ENCODE measurements around the gene MACROD2. TPM values are rescaled to one million over a fixed set of nuclear protein-coding genes. Genes with fewer than 3 reads are reported as not detected.

The MACROD2 gene
- total RNA-seq, 2 donors from 2014 or later: 8.3 to 21.8 TPM

DNA sequence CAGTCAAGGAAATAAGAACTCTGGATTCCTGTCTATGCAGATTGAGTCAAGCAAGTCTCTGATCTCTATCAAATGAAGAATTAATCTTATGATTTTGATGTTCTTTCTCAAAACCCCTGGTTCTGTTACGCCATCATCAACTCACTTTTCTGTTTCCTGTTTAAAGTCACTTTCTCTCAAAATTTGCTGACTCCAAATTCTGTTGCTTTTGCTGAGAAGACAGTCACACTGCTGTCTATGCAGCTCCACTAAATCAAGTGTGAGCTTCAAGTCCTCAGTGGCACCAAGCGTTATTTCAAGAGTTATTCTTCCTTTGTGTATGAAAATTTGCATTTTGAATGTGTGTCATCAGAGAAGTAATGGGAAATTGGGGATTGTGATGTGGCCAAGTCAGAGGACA is 1914.7 kb downstream of the MACROD2 start:
- 80 to 96% methylated on average over 2 of the region's 2 CpGs for WGBS, 2 donors
- no peaks in the 10 kb centered on the region for H3K4me1 ChIP-seq
- H3K4me3 ChIP-seq: no peak overlapping the region
- no peak for DNase-seq
- H3K36me3 ChIP-seq (replicated peaks in 1 of 2; ENCODE audit: insufficient read depth in 1 of 2, low read depth in 2 of 2): no peaks in the 10 kb centered on the region
- TF ChIP-seq, protein P1, sequence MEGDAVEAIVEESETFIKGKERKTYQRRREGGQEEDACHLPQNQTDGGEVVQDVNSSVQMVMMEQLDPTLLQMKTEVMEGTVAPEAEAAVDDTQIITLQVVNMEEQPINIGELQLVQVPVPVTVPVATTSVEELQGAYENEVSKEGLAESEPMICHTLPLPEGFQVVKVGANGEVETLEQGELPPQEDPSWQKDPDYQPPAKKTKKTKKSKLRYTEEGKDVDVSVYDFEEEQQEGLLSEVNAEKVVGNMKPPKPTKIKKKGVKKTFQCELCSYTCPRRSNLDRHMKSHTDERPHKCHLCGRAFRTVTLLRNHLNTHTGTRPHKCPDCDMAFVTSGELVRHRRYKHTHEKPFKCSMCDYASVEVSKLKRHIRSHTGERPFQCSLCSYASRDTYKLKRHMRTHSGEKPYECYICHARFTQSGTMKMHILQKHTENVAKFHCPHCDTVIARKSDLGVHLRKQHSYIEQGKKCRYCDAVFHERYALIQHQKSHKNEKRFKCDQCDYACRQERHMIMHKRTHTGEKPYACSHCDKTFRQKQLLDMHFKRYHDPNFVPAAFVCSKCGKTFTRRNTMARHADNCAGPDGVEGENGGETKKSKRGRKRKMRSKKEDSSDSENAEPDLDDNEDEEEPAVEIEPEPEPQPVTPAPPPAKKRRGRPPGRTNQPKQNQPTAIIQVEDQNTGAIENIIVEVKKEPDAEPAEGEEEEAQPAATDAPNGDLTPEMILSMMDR (IDR thresholded peaks at IDR 0.05): no peak
- no peak for TF ChIP-seq POLR2A (IDR thresholded peaks at IDR 0.05)
- H3K9me3 ChIP-seq: no peaks in the 10 kb centered on the region
- intact Hi-C loops (cut with DNase I): no loop called here
- H3K27ac ChIP-seq: no peak overlapping the region
- ATAC-seq: no peak
- no peaks in the 10 kb centered on the region for H3K27me3 ChIP-seq

DNA sequence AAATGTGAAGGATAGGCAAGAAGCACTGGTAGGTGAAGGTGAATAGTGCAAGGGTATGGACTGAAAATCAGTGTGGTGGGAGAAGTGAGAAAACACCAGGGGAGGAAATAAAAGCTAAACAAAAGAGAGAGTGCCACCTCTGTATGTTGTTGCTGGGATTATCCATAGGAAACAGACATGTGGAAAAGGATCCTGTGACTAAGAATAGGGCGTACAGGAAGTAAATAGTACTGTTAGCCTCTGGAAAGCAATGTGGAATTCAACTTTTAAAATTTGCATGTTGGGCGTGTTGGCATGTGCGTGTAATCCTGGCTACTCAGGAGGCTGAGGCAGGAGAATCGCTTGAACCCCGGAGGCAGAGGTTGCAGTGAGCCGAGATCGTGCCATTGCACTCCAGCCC is 1916.3 kb downstream of the MACROD2 start:
- intact Hi-C loops (cut with DNase I): no loop called here
- Histone ChIP-seq H3K27me3 (no peaks in the 10 kb centered on the region), H3K27ac (no peak overlapping the region), H3K36me3 (replicated peaks in 1 of 2; ENCODE audit: insufficient read depth in 1 of 2, low read depth in 2 of 2) (no peaks in the 10 kb centered on the region), H3K4me3 (no peak overlapping the region), H3K4me1 (no peaks in the 10 kb centered on the region), H3K9me3 (no peaks in the 10 kb centered on the region)
- no peak for DNase-seq
- no peak for TF ChIP-seq POLR2A (IDR thresholded peaks at IDR 0.05)
- TF ChIP-seq, protein P1 (IDR thresholded peaks at IDR 0.05): no peak
- ATAC-seq: no peak
- 74 to 88% methylated on average over 7 of the region's 7 CpGs for WGBS, 2 donors

DNA sequence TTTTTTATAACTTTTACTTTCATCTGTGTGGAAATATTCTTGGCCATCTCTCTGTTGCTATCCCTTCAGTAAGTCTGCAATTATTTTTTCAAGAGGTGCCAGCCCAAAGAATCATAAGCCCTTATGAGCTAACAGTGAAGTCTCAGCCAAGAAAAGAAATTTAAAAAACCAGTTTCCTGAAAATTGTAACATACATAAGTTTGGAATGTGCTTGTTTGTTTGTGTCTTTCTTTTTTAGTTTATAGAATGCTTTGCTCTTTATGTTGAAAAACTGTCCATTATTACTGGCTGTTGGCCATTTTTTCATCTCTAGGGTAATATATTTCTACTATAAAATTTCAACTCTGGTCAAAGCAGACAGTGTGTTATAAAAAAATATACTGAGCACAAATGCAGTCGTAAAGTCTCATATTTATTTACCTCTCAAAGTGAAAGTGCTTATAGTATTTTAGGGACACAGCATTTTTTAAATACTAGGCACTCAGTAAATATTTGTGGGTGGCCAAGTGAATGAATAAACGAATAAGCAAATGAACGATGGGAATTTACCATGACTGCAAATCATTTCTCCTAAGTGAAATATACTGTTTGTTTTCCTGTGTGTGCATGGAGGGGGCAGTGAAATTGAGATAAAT is 1918.2 kb downstream of the MACROD2 start:
- intact Hi-C loops (cut with DNase I): no loop called here
- no peaks in the 10 kb centered on the region for H3K27me3 ChIP-seq
- H3K4me3 ChIP-seq: no peak overlapping the region
- DNase-seq (no peak), ATAC-seq (no peak)
- H3K27ac ChIP-seq: no peak overlapping the region
- WGBS, 2 donors: 14 to 18% methylated on average over 3 of the region's 3 CpGs
- TF ChIP-seq, protein P1 (IDR thresholded peaks at IDR 0.05): no peak
- no peak for TF ChIP-seq POLR2A (IDR thresholded peaks at IDR 0.05)
- no peaks in the 10 kb centered on the region for H3K36me3 ChIP-seq (replicated peaks in 1 of 2; ENCODE audit: insufficient read depth in 1 of 2, low read depth in 2 of 2)
- H3K4me1 ChIP-seq: no peaks in the 10 kb centered on the region
- no peaks in the 10 kb centered on the region for H3K9me3 ChIP-seq

DNA sequence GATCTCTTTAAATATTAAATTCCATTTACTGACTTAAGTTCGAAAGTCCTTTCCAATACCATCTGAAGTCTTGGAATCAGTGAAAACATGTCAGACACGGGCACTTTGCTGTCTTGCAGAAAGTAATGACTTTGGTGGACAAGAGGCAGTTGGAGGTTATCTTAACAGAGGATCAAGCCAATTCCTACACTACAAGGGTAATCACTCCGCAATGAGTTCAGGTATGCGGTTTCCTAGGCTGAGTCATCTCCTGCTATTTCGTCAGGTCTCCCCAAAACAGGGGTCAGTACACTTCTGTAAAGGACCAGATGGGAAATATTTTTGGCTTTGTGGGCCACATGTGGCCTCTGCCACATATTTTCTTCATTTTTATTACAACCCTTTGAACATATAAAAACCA is 1921.3 kb downstream of the MACROD2 start:
- no peak for ATAC-seq
- Histone ChIP-seq H3K36me3 (replicated peaks in 1 of 2; ENCODE audit: insufficient read depth in 1 of 2, low read depth in 2 of 2) (no peaks in the 10 kb centered on the region), H3K4me1 (no peaks in the 10 kb centered on the region), H3K27me3 (no peaks in the 10 kb centered on the region), H3K27ac (no peak overlapping the region), H3K9me3 (no peaks in the 10 kb centered on the region), H3K4me3 (no peak overlapping the region)
- no peak for TF ChIP-seq POLR2A (IDR thresholded peaks at IDR 0.05)
- TF ChIP-seq, protein P1 (IDR thresholded peaks at IDR 0.05): no peak
- intact Hi-C loops (cut with DNase I): no loop called here
- 65 to 75% methylated on average over 5 of the region's 5 CpGs for WGBS, 2 donors
- no peak for DNase-seq

DNA sequence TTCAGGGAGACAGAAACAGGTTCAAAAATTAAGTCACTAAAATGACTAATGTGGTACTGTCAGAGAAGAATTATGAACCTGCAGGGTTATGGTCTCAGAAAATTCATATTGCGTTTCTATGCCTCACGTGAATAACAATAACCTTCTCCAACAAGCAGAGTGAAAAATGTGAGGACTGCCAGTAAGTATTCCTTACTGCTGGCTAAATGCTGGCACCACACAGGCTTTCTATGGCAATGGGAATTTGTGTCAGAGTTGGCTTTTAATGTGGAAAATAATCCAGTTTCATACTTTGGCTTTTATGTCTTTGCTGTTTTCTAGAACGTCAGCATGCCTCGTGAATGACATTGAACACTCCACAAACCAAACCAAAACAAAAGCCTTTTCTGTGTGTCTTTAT is 1922.0 kb downstream of the MACROD2 start:
- Histone ChIP-seq H3K36me3 (replicated peaks in 1 of 2; ENCODE audit: insufficient read depth in 1 of 2, low read depth in 2 of 2) (no peaks in the 10 kb centered on the region), H3K4me3 (no peak overlapping the region), H3K4me1 (no peaks in the 10 kb centered on the region), H3K27ac (no peak overlapping the region), H3K27me3 (no peaks in the 10 kb centered on the region), H3K9me3 (no peaks in the 10 kb centered on the region)
- no peak for DNase-seq
- intact Hi-C loops (cut with DNase I): no loop called here
- no peak for ATAC-seq
- WGBS, 2 donors: 34 to 40% methylated on average over 4 of the region's 4 CpGs
- no peak for TF ChIP-seq POLR2A (IDR thresholded peaks at IDR 0.05)
- TF ChIP-seq, protein P1 (IDR thresholded peaks at IDR 0.05): no peak

Data from body of pancreas (tissue), 4 donors.